Measurements from ENCODE around the gene CCER1. TPM values are rescaled to one million over a fixed set of nuclear protein-coding genes. Genes with fewer than 3 reads are reported as not detected.

The CCER1 gene
- total RNA-seq, 4 donors from 2014 or later = not detected

DNA sequence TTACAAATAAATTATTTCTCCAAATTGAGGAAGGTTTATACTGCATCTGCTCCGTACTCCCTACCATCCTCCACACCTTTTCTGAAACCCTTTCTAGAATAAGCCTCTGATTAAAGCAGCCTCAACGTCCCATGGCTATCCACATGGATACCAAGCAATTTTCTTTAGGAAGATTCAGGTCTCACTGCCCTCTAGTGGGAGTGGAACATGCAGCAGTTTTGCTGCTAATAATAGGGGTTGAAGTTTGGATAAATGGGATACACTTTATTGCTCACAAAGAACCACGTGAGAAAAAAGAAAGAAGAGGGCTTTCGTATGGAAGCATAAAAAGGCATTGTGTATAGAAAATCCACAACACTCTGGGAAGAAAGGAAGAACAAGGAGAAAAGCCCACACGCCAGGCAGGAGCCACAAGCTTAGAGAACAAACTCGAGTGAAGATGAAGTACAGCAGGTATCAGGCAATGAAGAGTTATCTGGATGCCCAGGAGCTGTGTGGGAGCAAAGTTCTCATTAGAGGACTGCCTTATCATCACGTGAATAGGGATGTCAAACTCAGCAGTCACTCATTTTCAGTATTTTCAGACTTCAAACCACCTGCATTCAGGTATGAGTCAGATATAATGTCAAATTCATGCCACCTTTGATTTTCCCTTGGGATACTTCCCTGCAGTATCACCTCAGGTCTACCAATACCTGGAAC, 45.8 kb downstream of the CCER1 start:
- TF ChIP-seq, protein P1, sequence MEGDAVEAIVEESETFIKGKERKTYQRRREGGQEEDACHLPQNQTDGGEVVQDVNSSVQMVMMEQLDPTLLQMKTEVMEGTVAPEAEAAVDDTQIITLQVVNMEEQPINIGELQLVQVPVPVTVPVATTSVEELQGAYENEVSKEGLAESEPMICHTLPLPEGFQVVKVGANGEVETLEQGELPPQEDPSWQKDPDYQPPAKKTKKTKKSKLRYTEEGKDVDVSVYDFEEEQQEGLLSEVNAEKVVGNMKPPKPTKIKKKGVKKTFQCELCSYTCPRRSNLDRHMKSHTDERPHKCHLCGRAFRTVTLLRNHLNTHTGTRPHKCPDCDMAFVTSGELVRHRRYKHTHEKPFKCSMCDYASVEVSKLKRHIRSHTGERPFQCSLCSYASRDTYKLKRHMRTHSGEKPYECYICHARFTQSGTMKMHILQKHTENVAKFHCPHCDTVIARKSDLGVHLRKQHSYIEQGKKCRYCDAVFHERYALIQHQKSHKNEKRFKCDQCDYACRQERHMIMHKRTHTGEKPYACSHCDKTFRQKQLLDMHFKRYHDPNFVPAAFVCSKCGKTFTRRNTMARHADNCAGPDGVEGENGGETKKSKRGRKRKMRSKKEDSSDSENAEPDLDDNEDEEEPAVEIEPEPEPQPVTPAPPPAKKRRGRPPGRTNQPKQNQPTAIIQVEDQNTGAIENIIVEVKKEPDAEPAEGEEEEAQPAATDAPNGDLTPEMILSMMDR (IDR thresholded peaks at IDR 0.05) = peak; percentile 23 to 40 (median 36)
- no peak for TF ChIP-seq POLR2A (IDR thresholded peaks at IDR 0.05)
- DNase-seq = no peak
- Histone ChIP-seq H3K4me3 (no peak overlapping the region), H3K27ac (no peak overlapping the region), H3K27me3 (no peaks in the 10 kb centered on the region), H3K4me1 (no peaks in the 10 kb centered on the region), H3K9me3 (no peaks in the 10 kb centered on the region), H3K36me3 (no peaks in the 10 kb centered on the region)
- intact Hi-C loops (cut with DNase I; ENCODE audit: low total_unique reads) = no loop called here

DNA sequence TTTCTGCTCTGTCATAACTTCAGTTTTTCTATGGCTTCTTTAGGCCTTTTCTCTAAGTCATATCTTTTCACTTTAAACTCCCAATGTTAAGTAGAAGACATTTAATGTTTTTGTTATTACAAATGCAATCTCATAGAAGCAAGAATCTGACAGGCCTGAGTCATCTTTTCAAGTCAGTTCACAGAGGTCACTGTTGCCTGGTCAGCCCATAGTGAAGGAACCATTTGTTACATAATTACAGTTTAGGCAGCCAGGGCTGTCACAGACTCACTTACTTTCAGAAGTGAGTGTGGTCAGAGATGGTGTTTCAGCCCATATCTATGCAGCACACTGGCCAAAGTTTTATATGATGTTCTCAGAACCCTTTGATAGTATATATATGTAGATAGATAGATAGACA, 46.5 kb downstream of the CCER1 start:
- H3K9me3 ChIP-seq = no peaks in the 10 kb centered on the region
- no peaks in the 10 kb centered on the region for H3K27me3 ChIP-seq
- no peak overlapping the region for H3K4me3 ChIP-seq
- DNase-seq = no peak
- H3K36me3 ChIP-seq = no peaks in the 10 kb centered on the region
- intact Hi-C loops (cut with DNase I; ENCODE audit: low total_unique reads) = no loop called here
- no peak for TF ChIP-seq POLR2A (IDR thresholded peaks at IDR 0.05)
- H3K27ac ChIP-seq = no peak overlapping the region
- no peaks in the 10 kb centered on the region for H3K4me1 ChIP-seq

DNA sequence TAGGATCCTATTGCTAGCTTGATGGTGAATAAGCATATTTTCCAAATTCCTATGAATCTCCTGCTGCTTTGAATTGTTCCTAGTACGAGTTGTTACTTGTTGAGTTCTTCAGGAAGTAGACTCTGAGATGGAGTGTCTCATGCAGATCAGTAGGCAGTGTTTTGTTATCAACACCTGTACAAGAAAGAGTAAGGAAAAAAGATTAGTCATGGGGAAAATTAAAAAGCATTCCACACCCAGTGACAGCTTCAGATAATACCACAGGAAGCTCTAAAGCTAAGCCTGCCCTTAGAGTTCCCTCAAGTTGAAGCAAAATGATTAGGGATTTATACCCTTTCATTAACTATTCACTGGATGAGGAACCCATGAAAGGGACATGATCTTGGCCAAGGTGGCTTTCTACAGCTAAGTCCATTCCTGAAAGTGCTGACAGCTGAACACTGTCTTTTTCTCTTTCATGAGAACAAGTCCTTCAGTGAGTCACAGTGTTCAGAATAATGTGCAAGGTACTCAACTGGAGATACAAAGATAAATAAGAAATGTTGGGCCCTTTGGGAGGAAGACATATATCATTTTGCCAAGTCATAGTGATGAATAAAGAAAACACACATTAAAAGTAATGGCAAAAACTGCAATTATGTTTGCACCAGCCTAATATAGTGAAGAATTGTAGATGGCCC, 49.1 kb downstream of the CCER1 start:
- no peak for DNase-seq
- no peaks in the 10 kb centered on the region for H3K36me3 ChIP-seq
- H3K27ac ChIP-seq = no peak overlapping the region
- TF ChIP-seq, protein P1 (IDR thresholded peaks at IDR 0.05) = no peak
- no peak for TF ChIP-seq POLR2A (IDR thresholded peaks at IDR 0.05)
- H3K27me3 ChIP-seq = no peaks in the 10 kb centered on the region
- H3K4me1 ChIP-seq = no peaks in the 10 kb centered on the region
- no peak overlapping the region for H3K4me3 ChIP-seq
- intact Hi-C loops (cut with DNase I; ENCODE audit: low total_unique reads) = no loop called here
- H3K9me3 ChIP-seq = no peaks in the 10 kb centered on the region

DNA sequence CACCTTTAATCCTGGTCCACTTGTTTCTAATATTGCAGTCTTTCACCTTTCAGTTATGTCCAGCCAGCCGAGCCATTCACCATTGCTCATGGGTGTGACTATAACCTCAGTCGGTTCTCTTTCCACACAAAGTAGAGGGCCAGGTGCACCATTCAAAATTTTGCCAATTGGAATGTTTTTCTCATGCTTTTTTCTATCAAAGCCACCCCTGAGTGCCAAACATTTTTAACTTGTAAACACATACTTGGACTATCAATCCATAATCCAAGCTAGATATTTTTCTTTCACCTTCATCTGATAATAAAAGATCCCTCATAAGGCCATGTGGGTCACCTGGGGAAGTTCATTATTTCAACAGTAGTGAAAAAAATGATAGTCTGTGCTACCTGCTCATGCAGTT, 52.4 kb downstream of the CCER1 start:
- TF ChIP-seq POLR2A (IDR thresholded peaks at IDR 0.05) = no peak
- TF ChIP-seq, protein P1 (IDR thresholded peaks at IDR 0.05) = no peak
- no peak overlapping the region for H3K27ac ChIP-seq
- no peaks in the 10 kb centered on the region for H3K27me3 ChIP-seq
- H3K9me3 ChIP-seq = no peaks in the 10 kb centered on the region
- no peak for DNase-seq
- H3K4me3 ChIP-seq = no peak overlapping the region
- no peaks in the 10 kb centered on the region for H3K36me3 ChIP-seq
- intact Hi-C loops (cut with DNase I; ENCODE audit: low total_unique reads) = no loop called here
- no peaks in the 10 kb centered on the region for H3K4me1 ChIP-seq

Other genes starting within 250 kb of the CCER1 start
- under 1 TPM in 1 of 4 donors, not detected in 3; 0.14 TPM for gene EPYC, start 49.8 kb upstream of the CCER1 start, total RNA-seq
- gene KERA, start 102.8 kb upstream of the CCER1 start, total RNA-seq = 1 to 10 TPM in 1 of 4 donors, not detected in 3; 1.3 TPM
- gene LUM, start 156.3 kb upstream of the CCER1 start, total RNA-seq = 100 to 1,000 TPM in 3 of 4 donors, 10 to 100 TPM in 1; 79.4 to 930 (median 325) TPM
- 1,000 to 10,000 TPM; 1,699 to 4,675 (median 2,258) TPM for gene DCN, start 227.6 kb upstream of the CCER1 start, total RNA-seq